Vagina (tissue), 2 donors: Measurements from ENCODE around the gene TGM6. TPM values are rescaled to one million over a fixed set of nuclear protein-coding genes. Genes with fewer than 3 reads are reported as not detected.
"Not testable (repeated sequence)": the region's sequence is repeated elsewhere in the genome, so short reads cannot be mapped to it uniquely, and the experiment has no call there.

Experiments
- DNase-seq, 2 donors: peaks; one replicate each; pipeline ENCODE4 v3.0.0-alpha.2; 2017; ENCODE audit errors: extremely low spot score in 2 of 2
- H3K27ac ChIP-seq: fragments of 200-600 bp; sonication (generic); one replicate; pipeline ENCODE4 v1.5.1; 2019
- H3K27me3 ChIP-seq: fragments of 200-600 bp; sonication (generic); one replicate; pipeline ENCODE4 v1.5.1; 2019
- H3K36me3 ChIP-seq, 2 donors: fragments of 200-600 bp; sonication (generic); one replicate each; pipeline ENCODE4 v1.5.1; 2017 to 2019
- H3K4me1 ChIP-seq: fragments of 200-600 bp; sonication (generic); one replicate; pipeline ENCODE4 v1.5.1; 2019
- H3K4me3 ChIP-seq, 2 donors: fragments of 200-600 bp; sonication (generic); 1 replicate in 1 of 2; 2 replicates in 1 of 2; pipeline ENCODE4 v1.5.1; 2016 to 2019
- H3K9me3 ChIP-seq: fragments of 200-600 bp; sonication (generic); one replicate; pipeline ENCODE4 v1.5.1; 2019
- POLR2A ChIP-seq, 2 donors: fragments of 450-650 bp; IDR thresholded peaks; one replicate each; pipeline ENCODE4 v1.6.1; 2017; ENCODE audit warnings: antibody characterized with exemption in 2 of 2, mild to moderate bottlenecking in 2 of 2, moderate library complexity in 2 of 2
- POLR2AphosphoS5 ChIP-seq, 2 donors: sonication (generic); formaldehyde crosslinking; IDR thresholded peaks; one replicate each; pipeline ENCODE4 v1.9.0; 2017; ENCODE audit warnings: antibody characterized with exemption in 2 of 2, mild to moderate bottlenecking in 2 of 2, low read depth in 1 of 2; ENCODE audit not compliant: insufficient read depth in 1 of 2
- intact Hi-C: fragments of 100-400 bp; cut with DNase I; formaldehyde crosslinking; loops from one replicate; pipeline ENCODE4 v1.15.1; 2023
- total RNA-seq: library from RNA; depleted of rRNA; stranded (reverse); fragments of >200 nt; gene quantifications from one replicate; pipeline ENCODE4 v1.2.3, GENCODE V29; 2016
- TF ChIP-seq, protein P1 (sequence below), 3 experiments: fragments of 450-650 bp in 2 of 3; fragments of 200-600 bp in 1 of 3; sonication (generic) in 1 of 3; IDR thresholded peaks; one replicate each; pipeline ENCODE4 v1.5.1; 2017 to 2019; ENCODE audit warnings: antibody characterized with exemption in 3 of 3, mild to moderate bottlenecking in 2 of 3, moderate library complexity in 2 of 3

The TGM6 gene
- total RNA-seq, 1 donor from 2014 or later = not detected

DNA sequence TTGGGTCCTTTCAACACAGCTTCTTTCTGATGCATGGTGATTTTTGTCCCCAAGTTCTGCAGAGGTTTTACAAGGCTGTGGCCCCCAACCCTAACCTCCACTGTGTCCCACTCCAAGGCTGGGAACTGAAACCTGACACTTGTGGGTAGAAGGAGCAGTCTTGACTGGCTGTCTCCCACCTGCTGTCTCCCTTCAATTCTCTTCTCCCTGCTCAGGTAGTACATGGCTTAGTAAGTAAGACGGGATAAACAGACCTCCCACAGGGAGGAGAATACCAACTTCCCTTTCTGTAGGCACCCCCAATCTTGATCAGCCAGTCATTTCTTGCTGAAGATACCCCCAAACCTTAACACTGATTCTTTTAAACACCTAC is 25.0 kb downstream of the TGM6 start:
- H3K27me3 ChIP-seq = no peaks in the 10 kb centered on the region
- H3K36me3 ChIP-seq = no peaks in the 10 kb centered on the region
- TF ChIP-seq, protein P1, sequence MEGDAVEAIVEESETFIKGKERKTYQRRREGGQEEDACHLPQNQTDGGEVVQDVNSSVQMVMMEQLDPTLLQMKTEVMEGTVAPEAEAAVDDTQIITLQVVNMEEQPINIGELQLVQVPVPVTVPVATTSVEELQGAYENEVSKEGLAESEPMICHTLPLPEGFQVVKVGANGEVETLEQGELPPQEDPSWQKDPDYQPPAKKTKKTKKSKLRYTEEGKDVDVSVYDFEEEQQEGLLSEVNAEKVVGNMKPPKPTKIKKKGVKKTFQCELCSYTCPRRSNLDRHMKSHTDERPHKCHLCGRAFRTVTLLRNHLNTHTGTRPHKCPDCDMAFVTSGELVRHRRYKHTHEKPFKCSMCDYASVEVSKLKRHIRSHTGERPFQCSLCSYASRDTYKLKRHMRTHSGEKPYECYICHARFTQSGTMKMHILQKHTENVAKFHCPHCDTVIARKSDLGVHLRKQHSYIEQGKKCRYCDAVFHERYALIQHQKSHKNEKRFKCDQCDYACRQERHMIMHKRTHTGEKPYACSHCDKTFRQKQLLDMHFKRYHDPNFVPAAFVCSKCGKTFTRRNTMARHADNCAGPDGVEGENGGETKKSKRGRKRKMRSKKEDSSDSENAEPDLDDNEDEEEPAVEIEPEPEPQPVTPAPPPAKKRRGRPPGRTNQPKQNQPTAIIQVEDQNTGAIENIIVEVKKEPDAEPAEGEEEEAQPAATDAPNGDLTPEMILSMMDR (IDR thresholded peaks at IDR 0.05) = no peak
- TF ChIP-seq POLR2AphosphoS5 (IDR thresholded peaks at IDR 0.05; ENCODE audit: insufficient read depth in 1 of 2, low read depth in 1 of 2) (no peak), POLR2A (IDR thresholded peaks at IDR 0.05) (no peak)
- peak in 1 of 2 donors; percentile 34 for DNase-seq
- H3K4me3 ChIP-seq = no peak overlapping the region
- no peaks in the 10 kb centered on the region for H3K4me1 ChIP-seq
- H3K27ac ChIP-seq = no peak overlapping the region
- intact Hi-C loops = no loop called here
- H3K9me3 ChIP-seq = no peaks in the 10 kb centered on the region

DNA sequence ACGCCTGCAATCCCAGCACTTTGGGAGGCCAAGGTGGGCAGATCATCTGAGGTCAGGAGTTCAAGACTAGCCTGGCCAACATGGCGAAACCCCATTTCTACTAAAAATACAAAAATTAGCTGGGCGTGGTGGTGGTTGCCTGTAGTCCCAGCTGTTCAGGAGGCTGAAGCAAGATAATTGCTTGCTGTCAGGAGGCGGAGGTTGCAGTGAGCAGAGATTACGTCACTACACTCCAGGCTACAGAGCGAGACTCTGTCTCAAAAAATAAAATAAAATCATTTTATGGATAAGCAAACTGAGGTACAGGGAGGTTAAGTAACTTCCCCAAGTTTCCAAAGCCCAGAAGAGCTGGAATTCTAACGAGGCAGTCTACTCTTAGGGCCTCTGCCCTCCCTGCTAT is 26.7 kb downstream of the TGM6 start:
- H3K27me3 ChIP-seq, H3K4me3 ChIP-seq, H3K4me1 ChIP-seq, H3K36me3 ChIP-seq, H3K9me3 ChIP-seq, H3K27ac ChIP-seq, intact Hi-C loops: not testable (repeated sequence)
- peak in 1 of 2 donors; percentile 3 for DNase-seq

DNA sequence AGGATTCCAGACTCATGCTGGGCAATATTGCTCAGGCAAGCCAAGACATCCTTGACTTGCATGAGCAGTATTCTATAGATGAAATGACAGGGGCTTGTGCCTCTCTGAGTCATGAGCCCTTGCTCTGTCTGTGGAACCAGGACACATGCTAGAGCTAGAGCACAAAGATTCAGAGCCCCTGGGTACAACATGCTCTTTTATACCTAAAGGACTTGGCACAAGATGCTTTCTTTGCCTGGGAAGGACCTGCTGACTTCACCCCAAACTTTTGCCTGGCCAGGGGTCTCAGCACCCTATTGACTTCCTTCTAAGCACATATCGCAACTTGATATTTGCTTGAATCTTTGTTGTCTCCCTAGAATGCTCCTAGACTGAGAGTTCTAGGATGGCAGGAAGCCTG is 27.4 kb downstream of the TGM6 start:
- DNase-seq = peak in 1 of 2 donors; percentile 64
- TF ChIP-seq, protein P1 (IDR thresholded peaks at IDR 0.05) = no peak
- TF ChIP-seq POLR2A (IDR thresholded peaks at IDR 0.05) = no peak
- H3K36me3 ChIP-seq = no peaks in the 10 kb centered on the region
- H3K4me1 ChIP-seq = no peaks in the 10 kb centered on the region
- intact Hi-C loops = no loop called here
- no peaks in the 10 kb centered on the region for H3K9me3 ChIP-seq
- H3K27ac ChIP-seq = no peak overlapping the region
- no peak overlapping the region for H3K4me3 ChIP-seq
- no peaks in the 10 kb centered on the region for H3K27me3 ChIP-seq

DNA sequence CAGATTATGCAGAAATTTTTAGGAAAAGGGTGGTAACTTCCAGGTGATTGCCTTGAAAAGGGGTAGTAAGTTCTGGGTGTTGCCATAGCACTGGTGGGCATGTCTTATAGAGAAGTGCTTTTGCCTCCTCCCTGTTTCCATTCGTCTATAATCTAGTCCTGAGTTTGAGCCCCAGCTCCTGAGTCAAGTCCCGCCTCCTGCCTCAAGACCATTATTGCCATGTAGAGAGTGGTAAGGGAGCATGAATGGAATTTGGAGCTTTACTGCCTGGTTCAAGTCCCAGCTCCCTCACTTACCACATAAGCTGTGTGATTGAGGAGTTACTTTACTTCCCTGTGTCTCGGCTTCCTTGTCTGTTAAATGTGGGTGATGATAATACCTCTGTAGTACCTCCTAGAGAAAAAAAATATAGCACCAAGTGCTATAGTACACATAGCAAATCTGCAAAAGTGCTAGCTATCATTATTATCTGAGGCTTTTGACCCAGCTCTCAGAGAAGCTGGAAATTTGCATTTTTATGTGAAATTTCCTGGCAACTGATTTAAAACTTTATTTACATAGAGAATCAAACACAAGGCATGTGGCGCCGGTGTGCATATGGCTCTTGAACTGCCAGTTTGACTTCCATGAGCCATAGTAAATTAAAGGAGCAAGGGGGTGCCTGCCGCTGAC is 36.0 kb downstream of the TGM6 start:
- no peak for DNase-seq
- Histone ChIP-seq H3K4me1 (no peaks in the 10 kb centered on the region), H3K27me3 (no peaks in the 10 kb centered on the region), H3K36me3 (no peaks in the 10 kb centered on the region), H3K27ac (no peak overlapping the region), H3K9me3 (no peaks in the 10 kb centered on the region), H3K4me3 (no peak overlapping the region)
- no peak for TF ChIP-seq POLR2A (IDR thresholded peaks at IDR 0.05)
- no peak for TF ChIP-seq POLR2AphosphoS5 (IDR thresholded peaks at IDR 0.05; ENCODE audit: insufficient read depth in 1 of 2, low read depth in 1 of 2)
- TF ChIP-seq, protein P1 (IDR thresholded peaks at IDR 0.05) = no peak
- intact Hi-C loops = no loop called here

DNA sequence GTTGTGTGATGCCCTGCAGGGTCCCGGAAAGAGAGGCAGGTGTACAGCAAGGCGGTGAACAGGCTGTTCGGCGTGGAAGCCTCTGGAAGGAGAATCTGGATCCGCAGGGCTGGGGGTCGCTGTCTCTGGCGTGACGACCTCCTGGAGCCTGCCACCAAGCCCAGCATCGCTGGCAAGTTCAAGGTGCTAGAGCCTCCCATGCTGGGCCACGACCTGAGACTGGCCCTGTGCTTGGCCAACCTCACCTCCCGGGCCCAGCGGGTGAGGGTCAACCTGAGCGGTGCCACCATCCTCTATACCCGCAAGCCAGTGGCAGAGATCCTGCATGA is 36.5 kb downstream of the TGM6 start:
- Histone ChIP-seq H3K36me3 (no peaks in the 10 kb centered on the region), H3K4me1 (no peaks in the 10 kb centered on the region), H3K27ac (no peak overlapping the region), H3K4me3 (no peak overlapping the region), H3K9me3 (no peaks in the 10 kb centered on the region), H3K27me3 (no peaks in the 10 kb centered on the region)
- no peak for DNase-seq
- intact Hi-C loops = no loop called here
- TF ChIP-seq POLR2A (IDR thresholded peaks at IDR 0.05) = no peak
- TF ChIP-seq POLR2AphosphoS5 (IDR thresholded peaks at IDR 0.05; ENCODE audit: insufficient read depth in 1 of 2, low read depth in 1 of 2) = no peak
- TF ChIP-seq, protein P1 (IDR thresholded peaks at IDR 0.05) = no peak
